SIG-M5 treated with dmso at 0.1 percent for 504 hours (cell line): ENCODE data around the gene PTGES.
"Not testable (repeated sequence)": the region's sequence is repeated elsewhere in the genome, so short reads cannot be mapped to it uniquely, and the experiment has no call there.

Experiments used
- DNase-seq: peaks from one replicate; lab custom pipeline; 2025; ENCODE audit not compliant: unreplicated experiment; lab: John Stamatoyannopoulos, UW

PTGES gene, protein sequence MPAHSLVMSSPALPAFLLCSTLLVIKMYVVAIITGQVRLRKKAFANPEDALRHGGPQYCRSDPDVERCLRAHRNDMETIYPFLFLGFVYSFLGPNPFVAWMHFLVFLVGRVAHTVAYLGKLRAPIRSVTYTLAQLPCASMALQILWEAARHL

DNA sequence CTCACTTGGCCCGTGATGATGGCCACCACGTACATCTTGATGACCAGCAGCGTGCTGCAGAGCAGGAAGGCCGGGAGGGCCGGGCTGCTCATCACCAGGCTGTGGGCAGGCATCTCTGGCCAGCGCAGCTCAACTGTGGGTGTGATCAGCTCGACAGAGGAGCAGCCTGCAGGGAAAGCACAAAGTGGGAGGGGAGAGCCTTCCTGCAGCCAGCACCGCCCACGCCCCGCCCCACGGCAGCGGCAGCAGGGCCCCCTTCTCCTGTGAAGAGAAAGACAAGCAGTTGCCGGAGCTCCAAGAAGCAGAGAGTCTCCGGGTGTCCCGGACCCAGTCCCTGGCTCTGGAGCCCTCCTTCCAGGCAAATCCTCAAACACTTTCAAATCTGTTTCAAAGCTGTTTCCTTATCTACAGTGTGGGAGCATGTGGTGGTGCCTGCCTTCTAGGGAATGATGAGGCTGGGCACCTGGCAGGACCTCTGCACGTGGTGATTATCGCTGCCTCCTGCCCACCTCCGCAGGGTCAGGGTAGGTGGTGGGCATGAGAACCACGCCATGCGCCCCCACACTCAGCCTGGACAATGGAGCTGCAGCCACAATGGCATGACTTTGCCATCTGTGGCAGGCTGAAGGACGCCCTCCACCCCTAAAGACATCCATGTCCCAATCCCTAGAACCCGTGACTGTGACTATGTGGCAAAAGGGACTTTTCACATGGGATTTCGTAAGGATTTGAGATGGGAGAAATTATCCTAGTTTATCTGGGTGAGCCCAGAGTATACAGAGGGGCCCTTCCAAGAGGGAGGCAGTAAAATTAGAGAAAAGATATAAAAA is at the start of gene PTGES:
Gene PTGES (minus strand): TSS at position 143 of the 830 bp plus-strand sequence. CDS start 30 bp downstream, at position 113.
- peak; percentile 22 for DNase-seq

DNA sequence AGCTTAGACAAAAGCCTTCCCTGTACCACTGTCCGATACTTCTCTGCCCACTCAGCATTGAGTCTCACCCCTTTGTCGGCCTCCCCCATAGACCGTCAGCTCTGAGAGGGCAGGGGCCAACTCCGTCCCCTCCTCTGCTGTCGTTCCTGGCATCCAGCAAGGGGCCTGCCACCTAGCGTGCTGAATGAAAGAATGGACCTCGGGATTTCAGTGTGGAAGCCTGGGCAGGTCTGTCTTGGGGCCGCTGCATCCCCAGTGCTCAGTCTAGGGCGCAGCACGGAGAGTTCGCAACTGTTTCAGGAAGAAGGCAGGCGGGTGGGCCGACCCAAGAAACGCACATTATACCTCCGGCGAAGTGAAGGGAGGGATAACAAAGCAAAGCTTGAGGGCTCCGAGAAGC is 48.7 kb upstream of the PTGES start:
- no peak for DNase-seq

DNA sequence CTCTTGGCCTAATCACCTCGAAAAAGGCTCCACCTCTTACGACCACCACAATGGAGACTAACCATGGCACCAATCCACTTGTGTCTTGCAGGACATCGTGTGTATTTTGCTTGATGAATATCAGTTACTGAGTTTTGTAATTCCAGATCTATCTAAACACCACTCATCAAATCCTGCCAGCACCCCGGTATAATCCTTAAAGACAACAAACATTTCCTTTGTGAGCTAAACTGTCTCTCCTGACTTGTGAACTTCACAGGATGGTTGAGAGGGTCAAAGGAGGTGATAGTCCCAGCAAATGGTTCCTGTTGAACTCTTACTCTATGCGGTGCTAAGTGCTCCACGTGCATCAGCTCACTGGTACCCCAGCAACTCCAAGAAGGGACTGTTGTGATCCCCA is 46.1 kb upstream of the PTGES start:
- no peak for DNase-seq

DNA sequence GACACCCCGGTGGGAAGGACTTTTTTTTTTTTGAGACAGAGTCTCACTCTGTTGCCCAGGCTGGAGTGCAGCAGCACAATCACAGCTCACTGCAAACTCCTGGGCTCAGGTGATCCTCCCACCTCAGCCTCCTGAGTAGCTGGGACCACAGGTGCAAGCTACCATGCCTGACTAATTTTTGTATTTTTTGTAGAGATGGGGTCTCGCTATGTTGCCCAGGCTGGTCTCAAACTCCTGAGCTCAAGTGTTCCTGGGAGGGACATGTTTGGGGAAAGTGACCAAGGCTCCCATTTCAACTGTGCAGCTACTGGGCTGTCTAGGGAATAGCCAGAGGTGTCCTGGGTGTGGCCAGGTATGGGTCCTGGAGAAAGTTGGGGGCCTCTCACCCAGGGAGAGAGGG is 43.2 kb upstream of the PTGES start:
- DNase-seq = not testable (repeated sequence)

DNA sequence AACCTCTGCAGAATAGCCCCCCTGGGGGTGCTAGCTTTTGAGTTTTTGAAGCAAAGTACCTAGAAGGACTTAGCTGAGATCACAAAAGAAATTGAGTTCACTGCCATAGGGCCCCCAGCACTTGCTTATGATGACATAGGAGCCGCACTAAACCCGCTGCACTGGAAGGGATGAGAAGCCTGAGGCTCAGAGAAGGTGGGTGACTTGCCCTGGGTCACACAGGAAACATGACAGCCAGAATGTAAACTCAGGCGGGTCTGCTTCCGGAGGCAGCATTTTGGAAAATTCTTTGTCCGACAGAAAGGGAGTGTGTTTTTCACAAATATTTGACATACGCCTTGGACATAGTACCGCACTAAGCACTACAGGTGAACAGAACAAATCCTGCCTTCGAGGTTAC is 41.7 kb upstream of the PTGES start:
- DNase-seq = no peak

DNA sequence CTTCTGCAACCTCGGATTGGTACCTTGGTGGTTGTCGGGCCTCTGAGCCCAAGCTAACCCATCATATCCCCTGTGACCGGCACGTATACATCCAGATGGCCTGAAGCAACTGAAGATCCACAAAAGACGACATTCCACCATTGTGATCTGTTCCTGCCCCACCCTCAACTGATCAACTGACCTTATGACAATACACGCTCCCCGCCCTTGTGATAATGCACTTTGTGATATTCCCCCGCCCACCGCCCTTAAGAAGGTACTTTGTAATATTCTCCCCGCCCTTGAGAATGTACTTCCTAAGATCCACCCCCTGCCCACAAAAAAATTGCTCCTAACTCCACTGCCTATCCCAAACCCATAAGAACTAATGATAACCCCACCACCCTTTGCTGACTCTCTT is 33.6 kb upstream of the PTGES start:
- no peak for DNase-seq

DNA sequence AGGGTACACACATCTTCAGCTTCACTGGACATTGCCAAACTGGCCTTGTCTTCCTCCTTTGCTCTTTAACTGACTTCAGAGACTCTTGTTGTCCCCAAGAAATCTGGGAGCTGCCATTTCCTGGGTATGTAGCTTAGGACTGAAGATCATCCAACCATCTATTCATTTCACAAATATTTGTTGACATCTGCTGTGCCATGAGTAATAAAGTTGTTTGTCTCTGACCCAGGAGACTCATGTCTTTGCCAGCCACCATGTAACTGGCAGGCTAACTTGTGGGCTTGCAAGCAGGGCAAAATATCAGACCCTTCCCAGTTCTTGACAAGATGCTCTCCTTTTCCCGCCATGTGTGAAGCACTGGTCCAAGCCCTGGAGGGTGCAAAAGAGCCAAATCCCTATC is 33.0 kb upstream of the PTGES start:
- no peak for DNase-seq

DNA sequence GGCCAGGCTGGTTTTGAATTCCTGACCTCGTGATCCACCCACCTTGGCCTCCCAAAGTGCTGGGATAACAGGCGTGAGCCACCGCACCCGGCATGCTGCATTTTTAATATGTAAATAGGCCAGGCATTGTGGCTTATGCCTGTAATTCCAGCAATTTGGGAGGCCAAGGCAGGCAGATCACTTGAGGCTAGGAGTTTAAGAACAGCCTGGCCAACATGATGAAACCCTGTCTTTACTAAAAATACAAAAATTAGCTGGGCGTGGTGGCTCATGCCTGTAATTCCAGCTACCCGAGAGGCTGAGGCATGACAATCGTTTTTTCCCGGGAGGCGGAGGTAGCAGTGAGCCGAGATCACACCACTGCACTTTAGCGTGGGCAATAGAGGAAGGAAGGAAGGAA is 32.1 kb upstream of the PTGES start:
- DNase-seq = not testable (repeated sequence)

DNA sequence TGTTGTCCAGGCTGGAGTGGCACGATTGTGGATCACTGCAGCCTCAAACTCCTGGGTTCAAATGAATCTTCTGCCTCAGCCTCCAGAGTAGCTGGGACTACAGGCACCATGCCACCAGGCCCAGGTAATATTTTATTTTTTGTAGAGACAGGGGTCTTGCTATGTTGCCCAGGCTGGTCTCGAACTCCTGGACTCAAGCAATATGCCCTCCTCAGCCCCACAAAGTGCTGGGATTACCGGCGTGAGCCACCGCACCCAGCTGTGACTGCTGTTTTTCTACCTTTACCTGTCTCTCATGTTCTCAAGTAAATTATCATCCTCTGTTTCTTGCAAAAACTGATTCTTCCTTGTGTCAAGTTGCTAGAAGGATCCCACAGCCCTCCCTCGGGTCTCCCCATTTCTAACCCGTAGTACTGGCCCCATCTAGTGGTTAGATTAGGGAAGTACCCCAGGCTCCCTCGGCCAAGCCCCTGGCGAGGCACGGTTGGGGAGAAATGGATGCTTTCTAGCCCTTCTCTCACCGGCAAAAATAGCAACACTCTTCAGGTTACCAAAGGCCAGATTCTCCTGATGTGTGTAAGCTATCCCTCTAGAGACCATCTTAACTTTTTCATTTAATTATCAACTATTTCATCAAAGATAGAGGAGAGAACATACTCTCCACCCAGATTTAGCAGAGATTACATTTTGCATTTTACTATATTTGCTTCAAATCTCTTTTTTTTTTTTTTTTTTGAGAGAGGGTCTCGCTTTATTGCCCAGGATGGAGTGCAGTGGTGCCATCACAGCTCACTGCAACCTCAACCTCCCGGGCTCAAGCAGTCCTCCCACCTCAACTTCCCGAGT is 30.9 kb upstream of the PTGES start:
- DNase-seq = peak; percentile 74

DNA sequence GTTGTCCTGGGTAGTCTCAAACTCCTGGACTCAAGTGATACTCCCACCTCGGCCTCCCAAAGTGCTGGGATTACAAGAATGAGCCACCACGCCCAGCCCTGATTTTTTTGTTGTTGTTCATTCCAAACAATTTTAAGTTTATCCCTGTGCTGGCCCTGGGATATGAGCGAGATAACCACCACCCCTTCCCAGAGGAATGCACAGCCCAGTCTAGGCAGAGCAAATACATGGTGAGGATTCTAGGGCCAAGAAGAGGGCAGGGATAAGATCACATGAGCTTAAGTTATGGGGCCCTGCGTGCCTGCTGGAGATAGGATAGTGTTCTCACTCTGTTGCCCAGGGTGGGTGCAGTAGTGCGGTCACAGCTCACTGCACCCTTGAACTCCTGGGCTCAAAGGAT is 29.1 kb upstream of the PTGES start:
- no peak for DNase-seq

DNA sequence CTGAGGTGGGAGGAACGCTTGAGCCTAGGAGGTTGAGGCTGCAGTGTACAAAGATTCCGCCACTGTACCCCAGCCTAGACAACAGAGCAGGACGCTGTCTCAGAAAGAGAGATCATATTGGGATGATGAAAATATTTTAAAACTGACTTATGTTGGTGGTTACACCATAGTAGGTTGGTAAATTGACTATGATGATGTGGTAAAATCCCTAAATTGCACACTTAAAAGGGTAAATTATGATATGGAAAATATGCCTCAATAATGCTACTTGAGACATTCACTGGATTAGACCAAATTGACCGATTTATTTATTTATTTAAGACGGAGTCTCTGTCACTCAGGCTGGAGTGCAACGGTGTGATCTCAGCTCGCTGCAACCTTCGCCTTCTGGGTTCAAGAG is 28.3 kb upstream of the PTGES start:
- no peak for DNase-seq

DNA sequence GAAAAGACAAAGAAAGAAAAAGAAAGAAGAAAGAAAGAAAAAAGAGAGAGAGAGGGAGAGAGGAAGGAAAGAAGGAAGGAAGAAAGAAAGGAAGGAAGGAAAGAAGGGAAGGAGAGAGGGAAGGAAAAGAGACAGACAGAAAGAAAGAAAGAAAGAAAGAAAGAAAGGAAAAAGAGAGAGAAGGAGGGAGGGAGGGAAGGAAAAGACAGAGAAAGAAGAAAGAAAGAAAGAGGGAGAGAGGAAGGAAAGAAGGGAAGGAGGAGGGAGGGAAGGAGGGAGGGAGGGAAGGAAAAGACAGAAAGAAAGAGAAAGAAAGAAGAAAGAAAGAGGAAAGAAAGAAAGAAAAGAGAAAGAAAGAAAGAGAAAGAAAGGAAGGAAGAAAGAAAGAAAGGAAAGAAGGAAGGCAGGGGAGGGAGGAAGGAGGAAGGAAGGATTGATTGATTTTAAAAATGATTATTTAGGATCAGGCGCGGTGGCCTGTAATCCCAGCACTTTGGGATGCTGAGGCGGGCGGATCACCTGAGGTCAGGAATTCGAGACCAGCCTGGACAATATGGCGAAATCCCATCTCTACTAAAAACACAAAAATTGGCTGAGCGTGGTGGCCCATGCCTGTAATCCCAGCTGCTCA is 26.8 kb upstream of the PTGES start:
- DNase-seq = no peak

DNA sequence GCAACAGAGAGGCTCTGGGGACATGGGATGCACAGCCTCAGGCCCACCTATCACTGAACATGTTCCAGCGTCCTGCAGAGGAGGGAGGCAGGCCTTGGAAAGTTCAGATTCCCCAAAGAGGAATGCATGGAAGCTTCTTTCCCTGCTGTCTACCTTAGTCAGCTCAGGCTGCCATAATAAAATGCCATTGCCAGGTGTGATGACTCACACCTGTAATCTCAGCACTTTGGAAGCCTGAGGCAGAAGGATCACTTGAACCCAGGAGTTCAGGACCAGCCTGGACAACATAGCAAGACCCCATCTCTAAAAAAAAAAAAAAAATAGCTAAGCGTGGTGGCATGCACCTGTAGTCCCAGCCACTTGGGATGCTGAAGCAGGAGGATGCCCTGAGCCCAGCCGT is 25.6 kb upstream of the PTGES start:
- no peak for DNase-seq

DNA sequence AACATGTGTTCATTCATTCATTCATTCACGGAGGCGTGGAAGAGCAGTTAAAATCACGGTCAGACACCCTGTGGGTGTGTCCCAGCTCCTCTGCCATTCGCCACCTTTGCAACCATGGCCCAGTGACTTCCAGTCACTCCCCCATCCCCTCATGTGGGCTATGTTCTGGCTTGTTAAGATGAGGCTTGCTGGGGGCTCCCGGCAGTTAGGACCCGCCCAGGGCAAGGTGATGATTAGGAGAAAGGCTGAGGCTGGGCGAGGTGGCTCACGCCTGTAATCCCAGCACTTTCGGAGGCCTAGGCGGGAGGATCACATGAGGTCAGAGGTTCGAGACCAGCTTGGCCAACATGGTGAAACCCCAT is 24.9 kb upstream of the PTGES start:
- DNase-seq = no peak

DNA sequence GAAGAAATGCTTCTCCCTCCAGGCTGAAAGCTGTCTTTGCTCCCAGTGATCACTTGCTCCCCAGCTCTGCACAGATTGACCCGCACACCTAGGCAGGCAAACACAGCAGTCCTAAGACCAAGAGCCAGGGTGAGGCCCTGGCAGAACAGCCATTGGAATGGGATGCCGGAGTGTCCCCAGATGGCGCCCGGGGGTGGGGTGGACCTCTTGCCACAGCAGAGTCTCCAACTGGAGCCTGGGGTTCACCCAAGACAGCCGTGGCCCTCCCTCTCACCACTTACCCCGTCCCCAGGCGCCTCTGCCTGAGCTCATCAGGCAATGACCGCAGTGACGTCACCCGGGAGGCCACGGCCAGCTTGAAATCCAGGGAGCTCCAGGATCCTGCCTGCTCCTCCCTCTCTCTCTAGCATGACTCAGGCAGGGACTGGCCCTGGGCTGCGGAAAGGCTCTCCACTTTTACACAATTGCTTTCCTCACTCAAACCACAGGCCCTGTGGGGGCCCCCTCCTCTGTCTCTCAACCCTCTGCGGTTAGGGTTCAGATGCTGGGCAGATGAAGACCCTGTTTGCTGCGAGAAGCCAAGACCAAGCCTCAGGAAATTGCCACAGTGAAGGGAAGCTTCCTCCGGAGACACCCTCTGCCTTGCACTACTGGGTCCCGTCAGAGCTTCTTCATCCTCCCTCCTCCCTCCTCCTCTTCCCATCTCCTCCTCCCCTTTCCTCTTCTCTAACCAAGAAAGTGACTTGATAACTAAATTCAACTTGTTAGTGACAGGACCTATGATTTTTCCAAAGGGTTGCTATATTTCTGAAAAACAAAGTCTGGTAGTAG is 24.3 kb upstream of the PTGES start:
- DNase-seq = peak; percentile 98

DNA sequence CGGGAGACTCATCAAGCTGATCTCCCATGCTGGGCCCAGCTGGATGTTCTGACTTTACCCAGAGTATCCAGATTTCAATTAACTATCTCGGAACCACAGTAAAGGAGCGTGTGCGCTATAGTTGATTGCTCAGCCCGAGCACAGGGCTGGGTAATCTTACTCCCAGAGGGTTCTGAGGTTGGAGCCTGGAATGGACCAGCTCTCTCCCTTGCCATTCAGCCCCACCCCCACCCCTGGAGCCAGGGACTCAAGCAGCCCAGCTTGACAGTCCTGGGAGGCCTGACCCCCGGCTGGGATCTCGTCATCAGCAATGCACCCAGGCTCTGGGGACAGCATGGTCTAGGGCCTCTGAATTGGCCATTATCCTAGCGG is 23.7 kb upstream of the PTGES start:
- no peak for DNase-seq

DNA sequence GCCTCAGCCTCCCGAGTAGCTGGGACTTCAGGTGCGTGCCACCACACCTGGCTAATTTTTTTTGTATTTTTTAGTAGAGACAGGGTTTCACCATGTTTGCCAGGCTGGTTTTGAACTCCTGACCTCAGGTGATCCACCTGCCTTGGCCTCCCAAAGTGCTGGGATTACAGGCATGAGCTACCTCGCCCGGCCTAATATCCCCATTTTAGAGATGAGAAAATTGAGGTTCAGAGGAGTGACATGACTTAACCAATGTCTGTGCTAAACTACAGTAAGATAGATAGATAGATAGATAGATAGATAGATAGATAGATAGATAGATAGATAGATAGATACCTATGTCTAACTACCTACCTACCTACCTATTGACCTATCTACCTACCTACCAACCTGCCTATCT is 23.3 kb upstream of the PTGES start:
- not testable (repeated sequence) for DNase-seq

DNA sequence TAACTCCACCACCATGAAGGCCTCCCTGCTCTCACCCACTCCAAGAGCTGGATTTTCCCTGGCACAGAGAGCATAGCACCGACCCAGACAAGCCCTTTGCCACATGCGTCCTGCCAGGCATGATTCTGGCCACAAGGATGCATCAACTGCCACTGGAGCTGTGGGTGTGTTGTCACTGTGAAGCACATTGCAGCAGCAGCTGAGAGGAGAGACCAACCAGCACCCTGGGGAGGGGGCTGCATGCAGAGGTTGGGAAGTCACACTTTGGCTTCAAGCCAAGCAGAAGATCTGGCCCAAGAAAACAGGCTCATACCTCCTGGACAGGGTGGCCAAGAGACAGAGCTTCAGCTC is 22.6 kb upstream of the PTGES start:
- DNase-seq = no peak

DNA sequence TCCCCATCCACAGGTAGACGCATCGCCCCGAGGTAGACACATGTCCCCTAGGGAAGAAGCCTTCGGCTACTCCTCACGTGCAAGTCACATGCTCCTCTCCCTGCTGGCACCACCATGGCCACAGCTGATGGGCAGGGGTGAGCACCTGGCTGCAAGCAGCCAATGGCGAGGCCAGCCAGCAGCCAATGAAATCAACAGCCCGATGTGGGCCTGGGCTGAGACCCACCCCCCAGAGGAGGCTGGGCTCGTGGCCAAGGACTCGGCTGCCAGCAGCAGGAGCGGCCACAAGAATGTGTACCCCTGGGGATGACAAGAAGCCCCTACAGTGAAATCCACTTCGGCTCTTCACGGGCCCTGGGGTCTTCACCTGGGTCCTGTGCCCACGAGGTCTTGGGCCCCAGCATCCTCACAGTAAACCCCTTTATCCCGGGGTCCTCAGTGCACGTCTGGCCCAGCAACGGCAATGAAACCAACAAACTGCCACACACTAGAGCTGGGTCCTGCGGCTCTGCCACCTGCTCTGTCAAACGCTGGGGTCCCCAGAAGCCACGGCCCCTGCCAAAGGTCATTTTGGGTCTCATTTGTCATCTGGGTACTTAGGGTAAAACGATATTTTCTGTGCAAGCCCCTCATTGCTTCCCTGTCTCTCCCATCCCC is 22.1 kb upstream of the PTGES start:
- DNase-seq = no peak
